Measurements from ENCODE around the gene ELL. TPM values are rescaled to one million over a fixed set of nuclear protein-coding genes. Genes with fewer than 3 reads are reported as not detected.

ELL gene
- total RNA-seq, 4 donors from 2014 or later = 4.1 to 43.5 (median 21.7) TPM

GRCh38 chr19:18468517-18468916 lies 53.4 kb downstream of the ELL start:
- intact Hi-C loops (cut with DNase I; ENCODE audit: low total_unique reads) = no loop called here
- peaks cover 10 to 27% of the 10 kb centered on the region in 2 donors for H3K4me1 ChIP-seq

DNA sequence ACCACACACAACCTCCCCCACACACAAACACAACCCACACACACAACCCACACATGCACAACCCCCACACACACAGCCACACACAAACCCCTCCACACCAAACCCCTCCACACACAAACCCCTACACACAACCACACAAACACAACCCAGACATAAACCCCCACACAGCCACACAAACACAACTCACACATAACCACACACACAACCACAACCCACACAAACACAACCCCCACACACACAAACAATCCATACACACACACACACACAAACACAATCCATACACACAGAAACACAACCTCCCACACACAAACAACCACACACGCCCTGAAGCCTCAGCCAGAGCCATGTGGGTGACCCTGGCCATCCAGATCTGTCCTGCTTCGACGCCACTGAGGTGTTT lies 53.9 kb downstream of the ELL start:
- TF ChIP-seq, protein P1, sequence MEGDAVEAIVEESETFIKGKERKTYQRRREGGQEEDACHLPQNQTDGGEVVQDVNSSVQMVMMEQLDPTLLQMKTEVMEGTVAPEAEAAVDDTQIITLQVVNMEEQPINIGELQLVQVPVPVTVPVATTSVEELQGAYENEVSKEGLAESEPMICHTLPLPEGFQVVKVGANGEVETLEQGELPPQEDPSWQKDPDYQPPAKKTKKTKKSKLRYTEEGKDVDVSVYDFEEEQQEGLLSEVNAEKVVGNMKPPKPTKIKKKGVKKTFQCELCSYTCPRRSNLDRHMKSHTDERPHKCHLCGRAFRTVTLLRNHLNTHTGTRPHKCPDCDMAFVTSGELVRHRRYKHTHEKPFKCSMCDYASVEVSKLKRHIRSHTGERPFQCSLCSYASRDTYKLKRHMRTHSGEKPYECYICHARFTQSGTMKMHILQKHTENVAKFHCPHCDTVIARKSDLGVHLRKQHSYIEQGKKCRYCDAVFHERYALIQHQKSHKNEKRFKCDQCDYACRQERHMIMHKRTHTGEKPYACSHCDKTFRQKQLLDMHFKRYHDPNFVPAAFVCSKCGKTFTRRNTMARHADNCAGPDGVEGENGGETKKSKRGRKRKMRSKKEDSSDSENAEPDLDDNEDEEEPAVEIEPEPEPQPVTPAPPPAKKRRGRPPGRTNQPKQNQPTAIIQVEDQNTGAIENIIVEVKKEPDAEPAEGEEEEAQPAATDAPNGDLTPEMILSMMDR (IDR thresholded peaks at IDR 0.05) = no peak
- no peak for TF ChIP-seq POLR2A (IDR thresholded peaks at IDR 0.05)
- Histone ChIP-seq H3K27me3 (no peaks in the 10 kb centered on the region), H3K4me3 (no peak overlapping the region), H3K27ac (peak overlapping the region in 1 of 2 donors; percentile 22), H3K9me3 (no peaks in the 10 kb centered on the region), H3K36me3 (no peaks in the 10 kb centered on the region), H3K4me1 (peaks cover 10 to 27% of the 10 kb centered on the region in 2 donors)
- intact Hi-C loops (cut with DNase I; ENCODE audit: low total_unique reads) = no loop called here
- no peak for DNase-seq

More at GRCh38 chr19:18468517-18468916, 53.4 kb downstream of the ELL start:
- Histone ChIP-seq H3K27ac (peak overlapping the region in 1 of 2 donors; percentile 22), H3K4me3 (no peak overlapping the region), H3K36me3 (no peaks in the 10 kb centered on the region), H3K27me3 (no peaks in the 10 kb centered on the region), H3K9me3 (no peaks in the 10 kb centered on the region)
- DNase-seq = no peak
- TF ChIP-seq, protein P1 (IDR thresholded peaks at IDR 0.05) = no peak
- TF ChIP-seq POLR2A (IDR thresholded peaks at IDR 0.05) = no peak

- Histone ChIP-seq H3K27ac (peak overlapping the region; percentile 59 to 85), H3K9me3 (no peaks in the 10 kb centered on the region), H3K36me3 (no peaks in the 10 kb centered on the region), H3K4me1 (peaks cover 10 to 31% of the 10 kb centered on the region in 2 donors), H3K27me3 (no peaks in the 10 kb centered on the region), H3K4me3 (no peak overlapping the region)
- intact Hi-C loops (cut with DNase I; ENCODE audit: low total_unique reads) = no loop called here
- no peak for DNase-seq
- TF ChIP-seq, protein P1 (IDR thresholded peaks at IDR 0.05) = no peak
- TF ChIP-seq POLR2A (IDR thresholded peaks at IDR 0.05) = no peak
Measured at GRCh38 chr19:18466354-18466753, 55.5 kb downstream of the ELL start.

DNA sequence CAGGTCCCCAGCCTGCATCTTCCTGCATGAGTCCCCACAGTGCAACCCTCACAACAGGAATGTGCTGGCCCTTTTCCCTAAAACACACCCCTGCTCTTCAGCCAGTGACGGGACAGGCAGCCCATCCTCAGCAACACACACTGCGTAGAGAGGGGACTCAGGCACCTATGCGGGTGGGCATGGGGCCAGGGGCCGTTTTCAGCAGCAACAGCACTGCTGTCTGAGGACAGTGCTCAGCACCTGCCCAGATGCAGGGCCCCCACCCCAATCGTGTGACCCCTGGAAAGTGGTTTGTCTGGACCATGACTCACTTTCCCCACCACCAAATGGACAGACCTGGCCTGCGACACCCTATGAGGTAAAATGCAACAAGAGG lies 55.9 kb downstream of the ELL start:
- DNase-seq = no peak
- intact Hi-C loops (cut with DNase I; ENCODE audit: low total_unique reads) = no loop called here

DNA sequence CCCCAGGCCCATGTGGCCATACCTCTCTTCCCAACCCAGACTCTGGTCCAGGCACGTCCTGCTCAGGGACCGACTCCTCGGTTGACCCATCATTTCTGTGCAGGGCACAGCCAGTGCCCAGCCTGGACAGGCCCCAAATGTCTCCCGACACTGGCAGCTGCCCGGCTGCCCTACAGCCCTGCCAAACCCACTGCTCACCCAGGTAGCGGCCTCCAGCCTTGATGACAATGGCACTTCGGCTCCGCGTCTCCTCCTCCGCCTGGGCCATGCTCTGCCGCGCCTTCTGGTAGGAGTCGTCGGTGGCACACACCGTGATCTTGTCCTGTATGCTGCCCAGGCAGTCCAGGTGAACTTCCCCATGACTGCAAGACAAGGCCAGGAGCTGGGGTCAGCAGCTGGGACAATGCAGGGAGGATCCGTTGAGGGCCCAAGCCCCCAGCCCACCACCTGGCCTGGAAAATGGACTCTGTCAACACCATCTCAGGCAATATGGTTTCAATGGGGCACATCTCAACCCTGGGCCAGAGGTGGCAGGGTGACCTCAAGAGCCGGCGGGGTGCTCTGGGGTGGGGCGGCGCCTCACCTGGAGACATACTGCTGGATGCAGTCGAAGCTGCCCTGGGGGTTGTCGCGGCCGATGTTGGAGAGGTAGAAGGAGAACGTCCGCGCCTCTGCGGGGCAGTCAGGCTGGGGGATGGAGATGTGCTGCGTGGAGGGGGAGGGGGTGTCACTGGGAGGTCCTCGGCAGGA lies 56.5 kb downstream of the ELL start:
- TF ChIP-seq, protein P1 (IDR thresholded peaks at IDR 0.05) = no peak
- TF ChIP-seq POLR2A (IDR thresholded peaks at IDR 0.05) = no peak
- Histone ChIP-seq H3K4me1 (peaks cover 13 to 41% of the 10 kb centered on the region in 2 donors), H3K27me3 (no peaks in the 10 kb centered on the region), H3K36me3 (no peaks in the 10 kb centered on the region), H3K4me3 (no peak overlapping the region), H3K27ac (peak overlapping the region; percentile 59 to 85), H3K9me3 (no peaks in the 10 kb centered on the region)
- no peak for DNase-seq
- intact Hi-C loops (cut with DNase I; ENCODE audit: low total_unique reads) = no loop called here

More for the DNA sequence above, 55.9 kb downstream of the ELL start:
- Histone ChIP-seq H3K27me3 (no peaks in the 10 kb centered on the region), H3K36me3 (no peaks in the 10 kb centered on the region), H3K4me1 (peaks cover 10 to 35% of the 10 kb centered on the region in 2 donors), H3K27ac (peak overlapping the region; percentile 59 to 85), H3K9me3 (no peaks in the 10 kb centered on the region), H3K4me3 (no peak overlapping the region)
- TF ChIP-seq POLR2A (IDR thresholded peaks at IDR 0.05) = no peak
